NB4 (cell line): Measurements from ENCODE around the gene MMEL1.

Experiments
- DNase-seq: peaks from one replicate; pipeline ENCODE4 v3.0.0; 2010; ENCODE audit warnings: low read depth
- H3K4me3 ChIP-seq: one replicate; pipeline ENCODE4 v1.5.1; 2011; ENCODE audit warnings: mild to moderate bottlenecking, low read depth, low read length, moderate library complexity
- CTCF ChIP-seq: IDR thresholded peaks from one replicate; pipeline ENCODE4 v1.5.1; 2012; ENCODE audit warnings: low read depth, low read length
- MYC ChIP-seq: IDR thresholded peaks from 2 replicates; pipeline ENCODE4 v1.6.1; 2011; ENCODE audit warnings: low read depth, low read length
- POLR2A ChIP-seq: IDR thresholded peaks from 2 replicates; pipeline ENCODE4 v1.6.1; 2011; ENCODE audit warnings: mild to moderate bottlenecking; ENCODE audit not compliant: insufficient read length; ENCODE audit errors: extremely low read depth
- TF ChIP-seq, protein P1 (sequence below): IDR thresholded peaks from 2 replicates; pipeline ENCODE4 v1.6.1; 2011; ENCODE audit warnings: low read depth, low read length

The MMEL1 gene

GRCh38 chr1:2594641-2595131 is 38.1 kb downstream of the MMEL1 start:
- no peak for DNase-seq
- H3K4me3 ChIP-seq: no peak overlapping the region

DNA sequence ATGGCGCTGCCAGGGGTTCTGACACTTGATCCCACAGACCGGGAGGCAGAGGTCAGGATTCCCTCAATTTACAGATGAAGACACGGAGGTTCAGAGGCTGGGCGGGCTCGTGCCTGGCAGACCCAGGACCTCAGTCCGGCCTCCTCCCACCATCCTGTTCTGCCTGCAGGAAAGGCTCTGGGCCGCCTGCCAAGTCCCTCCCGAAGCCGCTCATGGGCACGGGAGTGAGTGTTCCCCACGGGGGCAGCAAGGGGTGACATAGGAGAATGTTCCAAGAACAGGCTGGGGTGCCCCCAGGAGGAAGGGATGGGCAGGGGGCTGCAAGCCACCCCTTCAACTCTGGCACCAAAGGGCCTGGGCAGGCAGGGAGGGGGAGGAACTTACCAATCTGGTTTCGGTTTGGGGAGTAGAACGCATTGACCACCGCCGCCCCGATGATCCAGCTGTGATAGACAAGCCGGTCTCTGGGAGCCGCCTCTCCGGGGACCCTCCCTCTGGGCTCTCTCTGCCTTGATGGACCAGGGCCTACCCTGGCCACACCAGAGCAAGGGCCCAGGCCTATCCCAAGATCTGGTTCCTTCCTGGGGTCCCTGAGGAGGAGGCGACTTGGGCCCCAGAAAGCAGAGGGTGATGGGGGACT is 38.7 kb downstream of the MMEL1 start:
- no peak overlapping the region for H3K4me3 ChIP-seq
- DNase-seq: no peak
- TF ChIP-seq CTCF (no peak), POLR2A (no peak), MYC (no peak)
- TF ChIP-seq, protein P1, sequence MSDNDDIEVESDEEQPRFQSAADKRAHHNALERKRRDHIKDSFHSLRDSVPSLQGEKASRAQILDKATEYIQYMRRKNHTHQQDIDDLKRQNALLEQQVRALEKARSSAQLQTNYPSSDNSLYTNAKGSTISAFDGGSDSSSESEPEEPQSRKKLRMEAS: no peak

More at GRCh38 chr1:2594641-2595131, 38.1 kb downstream of the MMEL1 start:
- TF ChIP-seq POLR2A (no peak), CTCF (no peak), MYC (no peak)
- TF ChIP-seq, protein P1: no peak

DNA sequence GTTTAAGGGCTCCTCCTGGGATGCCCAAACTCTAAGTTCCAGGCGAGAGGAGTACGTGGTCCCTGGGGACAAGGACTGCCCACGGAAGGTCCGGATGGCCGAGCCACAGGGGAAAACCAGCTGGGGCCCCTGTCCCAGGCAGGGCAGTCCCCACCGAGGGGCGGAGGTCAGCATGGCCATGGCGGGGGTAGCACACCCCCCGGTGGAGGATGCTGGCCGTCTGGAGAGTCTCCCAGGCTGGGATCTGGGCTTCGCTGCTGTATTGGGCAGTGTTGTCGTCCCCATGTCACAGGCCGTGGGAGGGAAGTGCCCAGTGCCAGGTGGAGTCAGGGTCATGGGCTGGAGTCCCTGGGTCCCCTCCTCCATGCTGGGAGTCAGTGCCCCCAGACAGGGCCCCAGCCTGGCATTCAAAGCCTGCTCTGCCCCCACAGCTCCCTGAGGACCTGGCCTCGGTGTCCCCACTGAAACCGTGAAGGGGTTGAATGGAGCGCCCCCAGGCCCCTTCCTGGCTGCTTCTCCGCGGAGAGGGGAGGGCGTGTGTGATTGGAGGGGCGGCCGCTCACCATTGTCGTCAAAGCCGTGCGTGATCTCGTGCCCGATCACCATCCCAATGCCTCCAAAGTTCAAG is 39.5 kb downstream of the MMEL1 start:
- no peak for DNase-seq
- TF ChIP-seq, protein P1: no peak
- no peak for TF ChIP-seq CTCF
- no peak for TF ChIP-seq MYC
- no peak for TF ChIP-seq POLR2A
- H3K4me3 ChIP-seq: no peak overlapping the region

DNA sequence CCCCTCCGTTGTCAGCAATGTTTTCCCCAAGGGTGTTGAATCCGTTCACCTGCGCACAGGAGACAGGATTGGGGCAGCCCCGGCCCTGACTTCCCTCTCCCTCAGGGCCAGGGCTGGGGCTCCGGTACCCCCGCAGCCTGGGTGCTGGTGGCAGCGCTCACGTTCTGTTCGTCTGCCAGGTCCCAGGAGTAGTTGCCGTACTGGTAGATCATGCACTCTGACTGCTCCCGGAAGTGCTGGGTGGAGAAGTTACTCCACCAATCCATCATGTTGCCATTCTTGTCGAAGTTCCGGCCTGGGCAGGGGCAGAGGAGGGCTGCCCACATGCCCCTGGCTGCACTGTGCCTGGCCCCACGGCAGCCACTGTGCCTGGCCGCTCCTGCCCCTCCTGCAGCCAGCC is 40.1 kb downstream of the MMEL1 start:
- TF ChIP-seq, protein P1: no peak
- TF ChIP-seq MYC: no peak
- no peak for TF ChIP-seq POLR2A
- no peak for TF ChIP-seq CTCF
- H3K4me3 ChIP-seq: no peak overlapping the region
- DNase-seq: no peak

DNA sequence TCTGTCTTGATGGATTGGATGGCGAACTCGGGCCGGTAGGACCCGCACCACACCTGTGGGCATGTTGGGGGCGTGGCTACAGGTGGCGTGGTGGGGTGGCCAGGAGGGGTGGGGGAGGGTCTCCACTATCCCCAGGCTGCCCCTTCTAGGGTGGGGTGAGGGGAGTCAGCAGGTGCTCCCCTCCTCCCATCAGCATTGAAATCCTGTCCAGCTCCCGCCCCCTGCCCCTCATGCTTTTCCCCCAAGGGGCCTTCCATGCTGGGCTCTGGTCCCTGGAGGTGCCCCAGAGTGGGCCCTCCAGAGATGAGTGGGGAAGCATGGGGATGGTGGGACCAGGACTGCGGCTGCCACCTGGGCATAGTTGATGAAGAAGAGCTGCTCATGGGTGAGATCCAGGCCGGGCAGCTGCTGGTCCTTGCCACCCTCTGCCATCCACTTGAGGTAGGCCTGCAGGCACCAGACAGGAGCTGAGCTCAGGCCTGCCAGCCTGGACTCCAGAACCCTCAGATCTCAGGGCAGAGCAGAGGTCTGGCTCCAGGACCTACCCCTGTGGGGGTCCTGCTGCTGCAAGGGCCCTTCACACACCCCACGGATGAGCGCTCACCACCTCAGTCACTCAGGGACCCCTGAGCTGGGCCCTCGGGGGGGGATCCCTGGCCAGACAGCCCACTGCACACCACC is 41.1 kb downstream of the MMEL1 start:
- H3K4me3 ChIP-seq: no peak overlapping the region
- TF ChIP-seq MYC (no peak), POLR2A (no peak), CTCF (no peak)
- TF ChIP-seq, protein P1: no peak
- no peak for DNase-seq
